ENCODE measurements around the gene TRPM5. TPM values are rescaled to one million over a fixed set of nuclear protein-coding genes. Genes with fewer than 3 reads are reported as not detected.

Gene TRPM5
- total and polyA plus RNA-seq, 2 of the 8 experiments (the other 6 are each of a cell fraction or from before 2014, with no cell fraction given) = 0.02 TPM; not detected in 1

DNA sequence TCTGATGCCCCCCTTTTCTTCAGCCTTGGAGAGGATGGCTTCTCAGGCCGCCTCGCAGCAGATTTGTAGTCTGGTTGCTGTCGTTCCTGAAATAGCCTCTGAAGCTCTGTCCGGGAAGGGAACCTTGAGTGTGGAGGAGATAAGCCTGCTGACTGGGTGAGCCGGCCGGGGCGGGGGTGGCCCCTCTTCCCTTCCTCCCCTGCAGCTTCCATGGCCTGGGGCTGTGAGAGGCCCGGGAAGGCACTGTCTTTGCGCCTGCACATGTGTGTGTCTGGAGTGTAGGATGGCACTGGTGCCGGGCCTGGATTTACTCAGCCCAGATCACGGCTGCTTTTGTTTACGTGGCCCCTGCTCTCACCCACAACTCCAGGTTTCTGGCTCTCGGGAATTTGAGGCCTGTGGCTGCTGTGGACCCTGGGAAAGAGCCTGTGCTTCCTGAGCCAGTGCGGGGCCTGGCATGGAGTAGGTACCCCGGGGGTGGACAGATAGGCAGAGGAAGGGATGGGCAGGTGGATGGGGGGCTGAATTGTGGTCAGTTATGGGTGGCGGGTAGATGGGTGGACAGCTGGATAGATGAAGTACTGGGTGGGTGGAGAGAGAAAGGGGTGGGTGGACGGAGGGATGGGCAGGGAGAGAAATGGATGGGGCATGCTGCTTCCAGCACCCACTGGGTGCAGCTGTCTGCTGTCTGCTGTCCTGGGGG lies 17.1 kb upstream of the TRPM5 start (continued):
- no peak for TF ChIP-seq CHD7 (IDR thresholded peaks at IDR 0.05; ENCODE audit: insufficient replicate concordance, low read length)

Data from H1 (cell line).